GM19324 (cell line): ENCODE measurements around the gene TRIM32.

Source experiments
- ATAC-seq: cut with Tn5 transposase; IDR thresholded peaks from one replicate; pipeline ENCODE4 v1.9.1; 2021; ENCODE audit warnings: mild to moderate bottlenecking, moderate library complexity; ENCODE audit not compliant: unreplicated experiment, low FRiP score

Gene TRIM32, protein sequence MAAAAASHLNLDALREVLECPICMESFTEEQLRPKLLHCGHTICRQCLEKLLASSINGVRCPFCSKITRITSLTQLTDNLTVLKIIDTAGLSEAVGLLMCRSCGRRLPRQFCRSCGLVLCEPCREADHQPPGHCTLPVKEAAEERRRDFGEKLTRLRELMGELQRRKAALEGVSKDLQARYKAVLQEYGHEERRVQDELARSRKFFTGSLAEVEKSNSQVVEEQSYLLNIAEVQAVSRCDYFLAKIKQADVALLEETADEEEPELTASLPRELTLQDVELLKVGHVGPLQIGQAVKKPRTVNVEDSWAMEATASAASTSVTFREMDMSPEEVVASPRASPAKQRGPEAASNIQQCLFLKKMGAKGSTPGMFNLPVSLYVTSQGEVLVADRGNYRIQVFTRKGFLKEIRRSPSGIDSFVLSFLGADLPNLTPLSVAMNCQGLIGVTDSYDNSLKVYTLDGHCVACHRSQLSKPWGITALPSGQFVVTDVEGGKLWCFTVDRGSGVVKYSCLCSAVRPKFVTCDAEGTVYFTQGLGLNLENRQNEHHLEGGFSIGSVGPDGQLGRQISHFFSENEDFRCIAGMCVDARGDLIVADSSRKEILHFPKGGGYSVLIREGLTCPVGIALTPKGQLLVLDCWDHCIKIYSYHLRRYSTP

DNA sequence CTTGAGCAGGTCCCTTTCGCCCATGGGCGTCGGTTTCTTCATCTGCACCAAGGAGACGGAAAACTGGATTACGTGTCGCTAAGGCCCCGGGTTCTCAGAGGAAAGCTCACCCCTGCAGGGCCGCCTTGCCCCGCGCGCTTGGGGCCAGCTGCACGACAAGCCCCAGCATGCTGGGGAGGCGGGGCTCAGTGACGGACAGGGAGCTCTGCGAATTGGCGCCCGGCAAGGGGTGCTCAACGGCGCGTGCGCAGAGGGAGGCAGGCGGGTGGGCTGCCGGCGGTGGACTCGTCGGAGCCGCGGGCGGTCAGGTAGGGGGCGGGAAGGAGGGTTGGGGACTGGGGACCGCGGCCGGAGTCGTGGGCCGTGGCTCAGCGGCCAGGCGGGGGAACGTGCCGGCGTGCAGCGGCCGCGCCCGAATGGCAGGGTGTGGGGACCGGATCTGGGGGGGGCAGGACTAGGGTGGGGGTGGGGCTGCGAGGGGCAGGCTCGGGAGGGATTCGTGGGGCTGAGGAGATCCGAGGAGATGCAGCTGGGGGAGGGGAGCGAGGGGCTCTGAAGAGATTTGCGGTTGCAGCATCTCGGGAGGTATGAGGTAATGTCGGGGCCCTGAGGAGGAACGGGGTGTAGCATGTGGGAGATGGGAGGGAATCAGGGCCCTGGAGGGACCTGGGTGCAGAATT is at the start of gene TRIM32:
TSS of gene TRIM32 (plus strand) at position 232 of the 680 bp plus-strand sequence. CDS start 10,438 bp downstream, outside the sequence.
- peak; percentile 100 for ATAC-seq

DNA sequence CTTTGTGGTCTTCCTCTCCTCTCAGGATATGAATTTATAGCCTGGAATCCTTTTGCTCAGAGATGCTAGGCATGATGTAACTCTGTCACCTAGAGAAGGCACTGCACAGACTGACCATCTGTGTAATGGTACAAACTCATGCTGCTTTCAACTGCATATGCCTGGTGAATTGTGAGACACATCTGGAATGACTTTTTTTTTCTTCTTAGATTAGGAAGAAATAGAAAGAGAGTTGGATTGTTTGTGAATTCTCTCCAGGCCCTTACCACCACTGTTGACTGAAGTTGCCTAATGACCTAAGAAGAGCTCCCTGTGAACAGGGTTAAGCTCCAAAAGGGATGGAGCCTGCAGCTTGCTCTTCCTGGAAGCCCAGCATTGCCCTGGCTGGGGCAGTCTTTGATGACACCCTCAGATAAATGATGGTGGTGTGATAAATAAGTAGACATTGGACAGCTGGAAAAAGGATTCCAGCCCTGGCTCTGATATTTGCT is 47.8 kb upstream of the TRIM32 start:
- ATAC-seq: no peak

DNA sequence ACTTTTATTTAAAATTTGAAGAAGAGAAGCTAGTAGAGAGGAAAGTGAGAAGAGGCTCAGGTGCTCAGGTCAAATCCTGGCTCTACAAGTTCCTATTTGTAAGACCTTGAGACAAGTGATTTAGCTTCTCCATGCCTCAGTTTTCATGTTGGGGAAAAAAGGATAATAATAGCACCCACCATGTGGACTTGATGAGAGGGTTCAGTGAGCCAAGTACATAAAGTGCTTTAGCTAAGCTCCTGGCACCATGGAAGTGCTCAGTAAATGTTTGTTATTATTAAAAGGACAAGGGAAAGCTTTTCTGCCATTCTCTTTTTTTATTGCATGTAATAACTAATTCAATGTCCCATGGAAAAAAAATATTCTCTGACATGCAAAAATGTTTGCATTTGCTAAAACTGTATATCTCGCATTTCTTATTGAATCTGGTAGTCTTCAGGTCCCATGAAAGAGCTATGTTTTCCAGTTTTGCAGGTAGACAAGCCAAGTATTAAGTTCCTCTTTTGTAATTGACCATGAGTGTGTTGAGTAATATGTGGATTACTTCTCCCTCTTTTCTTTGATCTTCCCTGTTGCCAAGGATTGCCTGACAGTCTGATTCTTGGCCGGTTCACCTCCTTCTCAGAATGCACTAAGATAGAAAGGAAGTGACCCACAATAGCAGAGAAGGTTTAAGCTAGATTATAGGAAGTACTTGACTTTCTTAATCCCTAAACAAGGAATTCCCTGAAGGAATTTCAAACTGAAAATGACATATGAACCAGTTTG is 45.6 kb upstream of the TRIM32 start:
- no peak for ATAC-seq

DNA sequence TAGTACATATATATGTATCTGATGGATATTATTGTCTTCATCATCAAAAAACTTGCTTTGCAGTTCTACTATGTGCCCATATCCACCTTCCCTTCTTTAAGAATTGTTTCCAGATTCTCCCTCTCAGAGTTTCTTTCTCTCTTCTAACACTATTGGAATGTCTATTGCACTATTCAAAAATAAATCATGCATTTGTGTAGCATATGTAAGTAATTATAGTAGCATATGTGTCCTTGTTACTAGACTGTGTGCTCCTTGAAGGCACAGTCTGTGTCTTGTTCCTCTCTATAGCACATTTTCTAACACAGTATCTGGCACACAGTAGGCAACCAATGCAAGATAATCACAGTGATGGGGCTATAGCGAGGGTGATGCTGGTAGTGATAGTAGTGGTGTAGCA is 43.4 kb upstream of the TRIM32 start:
- ATAC-seq: no peak

DNA sequence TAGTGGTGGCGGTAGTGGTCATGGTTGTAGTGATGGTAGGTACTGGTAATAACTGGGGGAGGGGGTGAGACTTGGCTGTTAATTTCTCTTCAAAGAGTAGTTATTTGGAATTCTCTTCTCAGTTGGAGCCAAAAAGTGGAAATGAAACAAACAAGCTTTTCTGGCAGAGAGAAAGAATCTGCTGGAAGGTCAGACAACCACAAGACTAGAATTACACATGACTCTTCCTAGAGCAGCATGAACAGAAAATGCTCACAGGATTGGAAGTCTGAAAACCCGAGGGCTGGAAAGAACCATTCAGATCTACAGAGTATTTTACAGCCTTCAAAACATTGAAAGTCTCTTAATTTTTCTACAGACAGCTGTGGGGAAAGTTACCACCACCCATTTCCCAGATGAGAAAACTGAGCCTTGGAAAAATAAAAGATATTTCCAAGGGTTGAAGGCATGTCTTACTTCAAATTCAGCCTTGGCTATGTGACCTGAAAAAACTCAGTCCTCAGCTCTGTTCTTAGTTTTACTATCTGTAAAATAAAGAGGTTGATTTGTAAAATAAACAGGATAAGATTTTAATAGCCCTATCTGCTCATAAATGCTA is 42.9 kb upstream of the TRIM32 start:
- ATAC-seq: no peak

DNA sequence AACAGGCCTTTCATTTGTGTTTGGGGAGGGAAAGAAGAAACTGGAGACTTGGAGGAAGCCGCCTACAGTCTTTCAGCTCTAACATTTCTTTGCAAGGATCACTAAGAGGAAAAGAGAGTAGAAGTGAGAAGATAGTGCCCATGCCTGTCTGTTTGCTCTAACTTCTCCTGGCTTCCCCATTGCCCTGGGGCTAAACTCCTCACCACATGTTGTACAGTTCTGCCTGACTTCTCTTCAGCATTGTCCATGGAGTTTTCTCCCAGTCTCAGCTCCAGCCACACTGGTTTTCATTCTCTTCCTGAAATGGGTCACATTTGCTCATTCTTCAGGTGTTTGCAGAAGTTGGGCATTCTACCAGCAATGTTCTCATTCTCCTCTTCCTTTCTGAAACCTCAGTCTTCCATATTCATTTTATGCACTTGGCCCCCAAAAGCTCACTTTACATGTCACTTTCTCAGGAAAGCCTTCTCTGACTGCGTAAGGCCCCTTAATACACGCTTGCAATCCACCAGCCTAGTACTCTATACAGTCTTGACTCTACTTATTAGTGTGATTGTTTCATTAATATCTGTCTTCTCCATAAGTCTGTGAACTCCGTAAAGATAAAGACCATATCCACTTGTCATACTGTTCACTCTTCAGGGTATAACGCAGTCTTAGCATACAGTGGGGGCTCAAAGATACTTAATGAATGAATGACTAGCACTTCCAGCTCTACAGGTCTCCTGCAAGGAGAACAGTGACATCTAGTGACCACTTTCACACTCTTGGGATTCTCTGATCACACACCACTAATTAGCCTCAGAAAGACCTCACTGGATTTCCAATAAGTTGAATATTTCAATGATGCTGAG is 40.2 kb upstream of the TRIM32 start:
- ATAC-seq: no peak

DNA sequence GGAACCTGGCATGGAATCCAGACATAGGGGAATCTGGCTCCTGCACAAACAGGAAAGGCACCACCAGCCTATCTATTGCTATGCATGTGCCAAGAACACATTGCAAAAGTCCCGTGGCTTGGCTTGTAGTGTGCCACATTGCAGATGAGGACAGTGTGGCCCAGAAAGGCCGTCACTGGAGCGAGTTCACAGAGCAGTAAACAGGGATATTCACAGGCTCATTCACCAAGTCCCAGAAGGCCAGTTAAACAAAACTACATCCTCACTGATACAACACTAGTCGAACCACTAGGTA is 39.6 kb upstream of the TRIM32 start:
- ATAC-seq: no peak

DNA sequence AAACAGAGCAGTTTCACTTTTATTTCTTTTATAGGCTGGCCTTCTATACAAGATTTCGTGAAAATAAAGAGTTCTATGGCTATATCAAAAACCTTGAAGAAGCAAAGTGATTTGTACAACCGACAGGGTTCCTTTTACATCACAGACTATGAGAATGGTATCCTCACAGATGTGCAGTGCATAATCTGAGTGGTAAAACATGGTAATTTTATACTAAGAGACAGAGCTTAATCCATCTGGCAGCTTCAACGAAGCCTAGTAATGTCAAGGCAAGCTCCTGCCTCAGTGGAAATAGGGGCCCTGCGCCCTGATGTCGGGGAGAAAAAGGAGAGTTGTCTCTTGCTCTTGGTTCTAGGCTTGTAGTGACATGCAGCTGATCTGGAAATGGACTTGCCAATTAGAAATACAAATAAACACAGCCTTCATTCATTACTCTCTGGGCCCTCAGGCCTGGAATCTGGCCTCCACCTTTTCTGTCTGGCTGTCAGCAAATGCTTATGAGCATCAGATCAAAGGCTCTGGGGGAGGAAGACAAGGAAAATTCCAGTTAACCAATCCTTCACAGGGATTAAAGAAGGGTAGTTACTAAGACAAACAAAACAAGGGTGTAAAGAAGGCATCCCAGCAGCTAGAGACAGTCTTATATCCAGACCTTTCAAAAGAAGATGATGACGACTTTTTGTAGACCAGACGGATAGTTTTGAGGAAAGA is 33.6 kb upstream of the TRIM32 start:
- ATAC-seq: no peak

DNA sequence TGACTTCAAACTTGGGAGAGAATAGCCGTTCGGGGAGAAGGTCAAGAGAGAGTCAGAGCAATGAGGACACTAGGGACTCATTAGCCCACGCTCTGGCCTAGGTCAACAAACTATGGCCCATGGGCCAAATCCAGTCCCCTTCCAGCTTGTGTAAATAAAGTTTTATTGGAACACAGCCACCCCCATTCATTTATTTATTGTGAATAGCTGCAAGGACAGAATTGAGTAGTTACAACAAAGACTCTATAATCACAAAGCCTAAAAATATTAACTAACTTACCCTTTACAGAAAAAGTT is 33.1 kb upstream of the TRIM32 start:
- ATAC-seq: no peak

DNA sequence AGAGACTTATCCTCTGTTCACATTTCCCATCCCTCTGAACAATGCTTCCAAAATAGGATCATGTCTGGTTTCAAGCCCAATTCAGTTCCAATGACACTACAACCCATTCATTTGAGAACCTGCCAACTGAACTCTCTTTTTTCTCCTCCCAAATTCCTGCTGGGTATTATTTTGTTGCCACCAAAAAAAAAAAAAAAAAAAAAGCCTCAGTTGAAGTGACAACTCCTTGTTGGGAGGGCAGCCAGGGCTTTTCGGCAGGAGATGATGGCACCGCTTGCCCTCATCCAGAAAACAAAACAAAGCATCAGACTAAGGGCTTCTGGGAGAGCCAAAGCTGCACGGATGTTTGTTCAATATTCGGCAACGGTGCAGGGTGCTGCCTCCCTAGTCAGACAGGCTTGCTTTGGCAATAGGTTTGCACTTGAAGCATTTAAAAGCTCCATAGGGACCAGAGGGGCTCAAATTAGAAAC is 30.6 kb upstream of the TRIM32 start:
- no peak for ATAC-seq

DNA sequence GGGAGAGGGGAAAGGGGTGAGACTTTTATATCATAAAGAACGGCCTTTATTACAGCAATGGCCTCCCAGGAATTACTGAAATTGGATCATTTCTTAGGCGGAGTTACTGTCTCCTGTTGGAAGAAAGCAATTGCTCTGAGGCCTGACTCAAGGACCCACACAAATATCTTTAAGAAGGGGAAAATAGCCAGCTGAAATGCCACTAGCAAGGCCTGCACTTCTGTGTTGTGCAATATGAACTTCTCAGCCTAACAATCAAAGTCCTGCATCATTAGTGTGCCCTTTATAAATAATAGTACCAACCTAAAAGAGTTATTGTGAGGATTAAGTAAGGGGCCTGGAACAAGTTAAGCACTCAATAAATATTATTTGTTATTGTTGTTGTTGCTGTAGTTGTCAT is 30.1 kb upstream of the TRIM32 start:
- ATAC-seq: no peak

DNA sequence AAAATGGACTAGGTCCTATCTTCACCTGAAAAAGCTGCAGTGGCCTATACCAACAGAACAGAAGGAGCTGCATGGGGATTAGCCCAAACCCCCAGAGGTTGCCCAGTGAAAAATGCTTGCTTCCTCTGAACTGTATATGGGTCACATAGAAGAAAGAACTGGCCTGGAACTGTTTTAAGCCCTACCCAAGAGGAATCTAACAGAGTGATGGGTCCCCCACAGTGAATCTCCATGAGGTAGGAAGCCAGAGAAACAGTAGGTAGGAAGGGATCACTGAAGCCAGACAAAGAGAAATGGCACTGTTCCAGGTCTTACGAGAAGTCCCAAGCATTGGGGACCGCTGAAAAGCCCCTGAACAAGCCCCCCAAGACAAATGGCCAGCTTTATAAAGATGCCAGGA is 28.8 kb upstream of the TRIM32 start:
- ATAC-seq: no peak

DNA sequence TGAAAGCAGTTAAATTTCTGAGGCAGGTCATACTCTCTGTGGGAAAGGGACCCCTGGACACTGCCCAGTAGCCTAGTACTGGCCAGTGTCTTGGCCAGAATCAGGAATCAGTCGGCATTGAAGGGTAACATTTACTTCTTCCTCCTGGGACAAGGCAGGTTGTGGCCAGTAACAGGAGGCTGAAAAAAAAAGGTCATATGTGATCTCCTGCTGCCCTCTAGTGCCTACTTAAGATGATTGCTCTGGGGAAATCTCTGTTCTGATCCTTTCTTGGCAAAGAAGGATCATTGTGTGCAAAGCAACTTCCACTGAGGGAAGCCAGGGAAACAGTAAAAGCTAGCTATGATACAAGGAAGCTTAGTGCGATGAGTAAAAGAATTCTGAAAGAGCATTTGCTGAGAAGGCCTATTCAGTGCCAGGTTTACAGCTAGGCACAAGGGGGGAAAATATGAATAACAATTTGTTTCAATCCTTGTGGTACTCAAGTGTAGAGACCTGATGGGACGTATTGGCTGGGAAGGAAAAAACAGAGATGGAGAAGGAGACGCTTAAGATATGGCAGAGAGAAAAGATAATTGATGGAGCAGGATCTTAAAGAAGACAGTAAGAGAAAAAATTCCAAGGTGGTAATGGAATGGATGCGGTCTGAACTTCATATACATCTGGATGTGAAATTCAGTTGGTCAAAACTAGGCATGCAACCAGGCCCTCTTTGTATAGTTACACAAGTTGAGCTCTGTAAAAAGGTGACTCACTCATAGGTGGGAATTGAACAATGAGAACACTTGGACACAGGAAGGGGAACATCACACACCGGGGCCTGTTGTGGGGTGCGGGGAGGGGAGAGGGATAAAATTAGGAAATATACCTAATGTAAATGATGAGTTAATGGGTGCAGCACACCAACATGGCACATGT is 25.8 kb upstream of the TRIM32 start:
- peak; percentile 77 for ATAC-seq

DNA sequence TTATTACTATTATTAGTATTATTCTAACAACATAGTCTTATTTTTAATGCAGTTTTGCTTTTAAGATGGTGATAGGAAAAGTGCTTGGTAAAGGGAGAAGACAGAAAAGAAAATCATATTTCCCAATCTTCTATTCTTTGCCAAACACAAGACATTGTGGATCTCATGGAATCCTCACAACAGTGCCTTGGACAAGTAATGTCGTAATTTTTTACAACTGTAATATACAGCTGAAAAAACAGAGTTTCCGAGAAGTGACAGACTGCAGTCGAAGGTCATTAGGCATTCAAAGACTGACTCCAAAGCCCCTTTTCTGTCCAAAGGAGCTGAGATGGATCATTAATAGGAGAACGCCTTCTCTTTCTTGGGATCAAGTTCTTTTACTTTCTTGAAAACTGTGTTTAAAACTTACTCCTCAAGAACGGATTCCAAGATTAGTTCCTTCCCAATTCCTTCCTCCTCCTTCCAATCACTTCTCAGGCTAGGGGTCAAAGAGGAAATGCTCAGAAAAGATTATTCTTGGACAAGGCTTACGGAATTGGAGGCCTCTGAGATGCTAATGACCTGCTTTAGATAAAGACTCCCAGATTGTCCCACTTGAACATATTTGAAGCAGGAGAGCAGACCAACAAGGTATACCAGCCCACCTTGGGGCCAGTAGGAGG is 24.3 kb upstream of the TRIM32 start:
- ATAC-seq: no peak

DNA sequence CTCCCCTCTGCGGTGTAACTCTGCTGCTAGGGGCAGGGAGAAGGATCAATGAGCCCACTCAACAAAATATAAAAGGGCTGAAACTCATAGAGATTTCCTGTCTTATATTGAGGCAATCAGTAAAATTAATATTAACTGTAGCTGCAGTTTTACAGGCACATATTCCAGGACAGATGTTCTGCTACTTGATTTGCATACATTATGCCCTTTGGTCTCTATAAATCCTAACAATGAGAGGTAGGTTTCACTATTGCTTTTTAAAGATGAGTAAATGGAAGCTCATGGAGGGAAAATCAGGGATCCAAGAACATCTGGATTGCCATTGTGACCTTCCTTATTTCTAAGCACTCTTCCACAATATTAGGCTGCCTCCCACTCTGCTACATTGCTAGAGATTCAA is 23.5 kb upstream of the TRIM32 start:
- ATAC-seq: no peak

DNA sequence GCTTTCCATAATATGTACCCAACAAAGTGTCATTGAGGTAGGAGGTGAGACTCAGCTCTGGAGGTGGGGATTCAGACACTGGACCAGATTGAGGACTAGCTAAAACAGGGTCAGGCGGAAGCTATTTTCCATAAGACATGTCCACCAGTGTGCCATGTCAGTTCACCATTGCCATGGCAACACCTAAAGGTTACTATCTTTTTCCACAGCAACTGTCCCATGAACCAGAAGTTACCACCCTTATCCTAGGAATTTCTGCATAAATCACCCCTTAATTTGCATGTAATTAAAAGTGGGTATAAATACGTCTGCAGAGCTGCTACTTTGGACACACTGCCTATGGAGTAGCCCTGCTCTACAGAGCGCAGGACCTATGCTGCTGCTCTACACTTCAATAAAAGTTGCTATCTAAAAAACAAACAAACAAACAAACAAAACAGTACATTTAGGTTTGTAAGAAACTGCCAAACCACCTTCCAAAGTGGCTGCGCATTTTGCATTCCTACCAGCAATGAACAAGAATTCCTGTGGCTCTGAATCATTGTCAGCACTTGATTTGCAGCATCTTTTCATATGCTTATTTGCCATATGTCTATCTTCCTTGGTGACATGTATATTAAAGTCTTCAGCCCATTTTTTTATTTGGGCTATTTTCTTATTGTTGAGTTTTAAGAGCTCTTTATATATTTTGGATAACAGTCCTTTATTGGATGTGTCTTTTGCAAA is 18.0 kb upstream of the TRIM32 start:
- no peak for ATAC-seq

DNA sequence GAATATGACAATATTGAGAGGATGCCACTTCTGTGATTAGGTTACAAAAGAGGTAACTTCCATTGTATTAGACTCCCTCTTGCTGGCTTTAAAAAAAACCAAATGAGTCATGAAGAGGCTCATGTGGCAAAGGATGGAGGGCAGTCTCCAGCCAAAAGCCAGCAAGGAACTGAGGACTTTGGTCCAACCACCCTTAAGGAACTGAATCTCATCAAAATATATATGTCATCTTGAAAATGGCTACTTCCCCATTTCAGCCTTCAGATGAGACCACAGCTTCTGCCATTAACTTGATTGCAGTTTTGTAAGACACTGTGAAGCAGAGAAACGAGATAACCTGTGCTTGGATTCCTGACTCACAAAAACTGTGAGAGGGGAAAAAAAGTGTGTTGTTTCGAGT is 15.5 kb upstream of the TRIM32 start:
- ATAC-seq: no peak
